Parathyroid adenoma (tissue), 2 donors: ENCODE measurements around the gene HSPA6.
"Not testable (repeated sequence)": the region's sequence is repeated elsewhere in the genome, so short reads cannot be mapped to it uniquely, and the experiment has no call there.

ENCODE experiments used
- H2AFZ ChIP-seq: fragments of 300-600 bp; sonication (generic); one replicate; pipeline ENCODE4 v1.7.0; 2017; ENCODE audit warnings: antibody characterized with exemption, mild to moderate bottlenecking
- H3K27ac ChIP-seq: fragments of 300-600 bp; sonication (generic); one replicate; pipeline ENCODE4 v1.7.0; 2017
- H3K27me3 ChIP-seq: fragments of 300-600 bp; sonication (generic); one replicate; pipeline ENCODE4 v1.7.0; 2017; ENCODE audit warnings: low read length; ENCODE audit not compliant: control insufficient read depth, insufficient read depth
- H3K36me3 ChIP-seq: fragments of 300-600 bp; sonication (generic); one replicate; pipeline ENCODE4 v1.7.0; 2017; ENCODE audit warnings: low read length; ENCODE audit not compliant: control insufficient read depth, insufficient read depth
- H3K4me1 ChIP-seq: fragments of 300-600 bp; sonication (generic); one replicate; pipeline ENCODE4 v1.7.0; 2017; ENCODE audit warnings: control low read depth
- H3K4me2 ChIP-seq: fragments of 300-600 bp; sonication (generic); one replicate; pipeline ENCODE4 v1.7.0; 2017; ENCODE audit warnings: low read length
- H3K4me3 ChIP-seq: fragments of 300-600 bp; sonication (generic); one replicate; pipeline ENCODE4 v1.7.0; 2017; ENCODE audit warnings: low read depth, low read length
- H3K79me2 ChIP-seq: fragments of 300-600 bp; sonication (generic); one replicate; pipeline ENCODE4 v1.7.0; 2017; ENCODE audit warnings: control low read depth
- H3K9ac ChIP-seq: fragments of 300-600 bp; sonication (generic); one replicate; pipeline ENCODE4 v1.7.0; 2017; ENCODE audit warnings: mild to moderate bottlenecking
- H3K9me3 ChIP-seq: fragments of 300-600 bp; sonication (generic); one replicate; pipeline ENCODE4 v1.7.0; 2017; ENCODE audit warnings: low read length; ENCODE audit not compliant: control insufficient read depth
- TF ChIP-seq, protein P1 (sequence below): fragments of 300-600 bp; sonication (generic); IDR thresholded peaks from one replicate; pipeline ENCODE4 v1.7.0; 2017; ENCODE audit warnings: antibody characterized with exemption, mild to moderate bottlenecking
- donor health status: primary hyperparathyroidism.

Gene HSPA6

DNA sequence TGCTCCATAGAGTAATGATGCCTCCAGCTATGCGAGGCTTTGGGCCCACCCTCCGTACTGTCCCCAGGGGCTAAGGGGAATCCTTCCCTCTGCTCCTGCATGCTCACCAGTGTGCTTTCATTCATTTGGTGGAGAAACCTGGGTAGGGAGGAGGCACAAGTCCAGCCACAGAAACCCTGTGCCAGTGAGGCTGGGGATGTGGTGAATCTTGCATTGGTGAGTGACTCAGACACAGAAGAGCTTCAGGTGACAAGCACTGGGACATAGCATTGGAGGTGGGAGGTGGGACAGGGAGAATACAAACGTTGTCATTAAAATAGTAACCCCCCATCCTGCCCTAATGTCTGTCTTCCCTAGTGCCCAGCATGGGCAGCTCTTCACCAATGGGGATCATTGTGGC is 13.9 kb upstream of the HSPA6 start:
- H3K27me3 ChIP-seq: no peaks in the 10 kb centered on the region
- no peaks in the 10 kb centered on the region for H3K79me2 ChIP-seq
- H3K4me1 ChIP-seq: no peaks in the 10 kb centered on the region
- no peaks in the 10 kb centered on the region for H3K9me3 ChIP-seq
- no peak overlapping the region for H3K4me2 ChIP-seq
- H2AFZ ChIP-seq: no peak overlapping the region
- TF ChIP-seq, protein P1, sequence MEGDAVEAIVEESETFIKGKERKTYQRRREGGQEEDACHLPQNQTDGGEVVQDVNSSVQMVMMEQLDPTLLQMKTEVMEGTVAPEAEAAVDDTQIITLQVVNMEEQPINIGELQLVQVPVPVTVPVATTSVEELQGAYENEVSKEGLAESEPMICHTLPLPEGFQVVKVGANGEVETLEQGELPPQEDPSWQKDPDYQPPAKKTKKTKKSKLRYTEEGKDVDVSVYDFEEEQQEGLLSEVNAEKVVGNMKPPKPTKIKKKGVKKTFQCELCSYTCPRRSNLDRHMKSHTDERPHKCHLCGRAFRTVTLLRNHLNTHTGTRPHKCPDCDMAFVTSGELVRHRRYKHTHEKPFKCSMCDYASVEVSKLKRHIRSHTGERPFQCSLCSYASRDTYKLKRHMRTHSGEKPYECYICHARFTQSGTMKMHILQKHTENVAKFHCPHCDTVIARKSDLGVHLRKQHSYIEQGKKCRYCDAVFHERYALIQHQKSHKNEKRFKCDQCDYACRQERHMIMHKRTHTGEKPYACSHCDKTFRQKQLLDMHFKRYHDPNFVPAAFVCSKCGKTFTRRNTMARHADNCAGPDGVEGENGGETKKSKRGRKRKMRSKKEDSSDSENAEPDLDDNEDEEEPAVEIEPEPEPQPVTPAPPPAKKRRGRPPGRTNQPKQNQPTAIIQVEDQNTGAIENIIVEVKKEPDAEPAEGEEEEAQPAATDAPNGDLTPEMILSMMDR: no peak
- H3K36me3 ChIP-seq: no peaks in the 10 kb centered on the region
- no peak overlapping the region for H3K4me3 ChIP-seq
- no peak overlapping the region for H3K27ac ChIP-seq
- no peak overlapping the region for H3K9ac ChIP-seq

DNA sequence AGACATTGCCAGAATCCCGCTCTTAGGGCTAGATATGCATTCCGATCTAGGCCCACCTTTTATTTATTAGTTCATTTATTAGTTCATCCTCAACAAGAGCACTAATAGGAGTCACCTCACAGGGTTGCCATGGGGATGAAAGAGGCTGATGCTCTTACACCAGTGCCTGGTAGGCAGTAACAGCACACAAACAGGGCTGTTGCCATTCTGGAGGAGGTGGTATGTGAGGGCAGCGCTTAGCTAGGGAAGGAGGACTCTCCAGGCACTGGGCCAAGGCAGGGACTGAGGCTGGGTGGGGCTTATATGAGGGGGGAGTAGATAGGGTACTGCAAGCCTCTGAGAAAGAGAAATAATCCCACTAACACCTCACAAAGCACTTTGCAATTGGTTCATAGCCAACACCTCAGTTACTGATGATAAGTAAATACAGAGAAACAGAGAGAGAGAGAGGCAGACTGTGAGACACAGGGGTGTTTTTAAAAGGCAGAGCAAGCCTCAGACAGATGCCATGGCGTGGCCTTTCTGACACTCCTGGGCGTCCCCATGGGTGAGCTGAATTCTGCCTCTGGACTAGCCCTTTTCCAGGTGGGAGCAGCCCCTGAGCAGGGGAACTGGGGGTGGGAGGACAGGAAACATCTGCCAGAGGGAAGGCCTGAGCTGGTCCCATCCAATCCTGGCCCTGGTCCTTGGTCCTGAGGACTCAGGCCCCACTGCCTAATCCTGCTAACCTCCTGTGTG is 13.2 kb upstream of the HSPA6 start:
- H3K79me2 ChIP-seq: no peaks in the 10 kb centered on the region
- H2AFZ ChIP-seq: no peak overlapping the region
- H3K36me3 ChIP-seq: no peaks in the 10 kb centered on the region
- H3K9ac ChIP-seq: no peak overlapping the region
- H3K4me3 ChIP-seq: no peak overlapping the region
- no peak overlapping the region for H3K27ac ChIP-seq
- H3K4me2 ChIP-seq: no peak overlapping the region
- TF ChIP-seq, protein P1: no peak
- no peaks in the 10 kb centered on the region for H3K27me3 ChIP-seq
- H3K4me1 ChIP-seq: no peaks in the 10 kb centered on the region
- no peaks in the 10 kb centered on the region for H3K9me3 ChIP-seq

DNA sequence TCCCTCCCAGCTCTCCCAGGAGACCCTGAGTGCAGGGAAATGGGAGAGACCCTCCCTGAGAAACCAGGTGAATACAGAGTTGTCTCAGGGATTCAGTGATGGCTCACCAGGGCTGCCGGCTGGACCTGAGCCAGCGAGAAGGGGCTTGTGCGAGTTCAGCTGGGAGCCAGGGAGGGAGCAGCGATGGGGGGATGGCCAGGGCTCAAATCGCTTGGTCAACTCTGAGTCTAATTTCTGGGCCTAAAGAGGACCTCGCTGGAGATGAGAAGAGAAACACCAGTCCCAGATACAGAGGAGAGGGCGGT is 12.6 kb upstream of the HSPA6 start:
- Histone ChIP-seq H3K27ac (no peak overlapping the region), H3K36me3 (no peaks in the 10 kb centered on the region)

DNA sequence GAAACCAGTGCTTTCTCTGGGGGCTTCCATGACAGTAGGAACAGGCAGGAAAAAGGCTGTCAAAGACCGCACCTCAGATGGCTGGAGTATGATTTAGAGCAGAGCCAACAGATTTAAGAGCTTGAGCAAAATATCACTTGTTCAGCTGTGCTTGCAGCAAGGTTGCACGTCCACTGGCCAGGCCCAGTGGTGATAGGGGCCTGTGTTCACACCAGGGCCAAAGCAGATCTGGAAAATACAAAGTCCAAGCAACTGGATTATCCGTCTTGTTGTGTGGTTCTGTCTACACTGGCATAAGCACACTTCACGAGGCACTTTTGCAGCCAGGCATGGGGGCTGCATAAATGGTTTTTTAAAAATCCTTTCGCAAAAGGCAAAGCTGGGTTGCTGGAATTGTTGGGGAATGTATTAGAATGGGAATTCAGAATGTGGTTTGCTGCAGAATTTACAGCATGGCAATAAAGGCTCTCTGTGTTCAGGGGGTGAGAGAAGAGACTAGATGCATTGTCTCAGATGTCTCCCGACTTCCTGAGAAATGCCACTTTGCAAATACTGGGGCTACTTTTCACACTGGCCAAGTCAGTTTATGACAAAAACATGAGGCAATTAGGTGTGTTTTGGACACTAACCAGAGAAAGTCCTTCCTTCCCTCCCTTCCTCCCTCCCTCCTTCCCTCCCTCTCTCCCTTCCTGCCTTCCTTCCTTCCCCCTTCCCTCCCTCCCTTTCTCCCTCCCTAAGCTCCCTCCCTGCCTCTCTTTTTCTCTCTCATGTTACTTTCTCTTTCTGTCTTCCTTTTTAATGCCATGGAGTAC is 11.5 kb upstream of the HSPA6 start:
- not testable (repeated sequence) for H3K27me3 ChIP-seq, H3K9ac ChIP-seq, H3K4me2 ChIP-seq, H3K36me3 ChIP-seq, H2AFZ ChIP-seq, H3K4me1 ChIP-seq, H3K4me3 ChIP-seq, H3K27ac ChIP-seq, H3K79me2 ChIP-seq, H3K9me3 ChIP-seq

More for the DNA sequence above, 12.6 kb upstream of the HSPA6 start:
- Histone ChIP-seq H3K4me1 (no peaks in the 10 kb centered on the region), H3K79me2 (no peaks in the 10 kb centered on the region), H3K4me3 (no peak overlapping the region), H3K4me2 (no peak overlapping the region), H3K9me3 (no peaks in the 10 kb centered on the region), H2AFZ (no peak overlapping the region), H3K9ac (no peak overlapping the region), H3K27me3 (no peaks in the 10 kb centered on the region)
- TF ChIP-seq, protein P1: no peak

DNA sequence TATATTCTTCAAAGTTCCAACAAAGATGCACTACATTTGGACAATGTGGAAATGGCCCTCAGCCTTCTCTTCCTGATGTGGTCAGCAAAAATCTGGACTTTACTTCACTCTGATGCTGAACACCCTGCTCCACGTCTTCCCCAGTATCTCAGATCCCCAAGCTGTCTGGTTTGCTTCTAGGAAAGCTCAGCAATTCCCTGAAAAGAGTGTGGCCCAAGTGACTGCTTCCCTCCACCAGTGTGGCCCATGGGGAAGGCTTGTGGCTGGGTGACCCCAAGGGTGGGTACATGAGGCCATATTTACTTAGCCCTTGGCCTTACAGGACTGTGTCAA is 10.9 kb upstream of the HSPA6 start:
- not testable (repeated sequence) for H3K27me3 ChIP-seq, H3K9me3 ChIP-seq, H3K4me2 ChIP-seq, H3K79me2 ChIP-seq, H3K9ac ChIP-seq, H3K36me3 ChIP-seq, H3K4me3 ChIP-seq, H3K27ac ChIP-seq, H3K4me1 ChIP-seq
- H2AFZ ChIP-seq: peak overlapping the region; percentile 29

DNA sequence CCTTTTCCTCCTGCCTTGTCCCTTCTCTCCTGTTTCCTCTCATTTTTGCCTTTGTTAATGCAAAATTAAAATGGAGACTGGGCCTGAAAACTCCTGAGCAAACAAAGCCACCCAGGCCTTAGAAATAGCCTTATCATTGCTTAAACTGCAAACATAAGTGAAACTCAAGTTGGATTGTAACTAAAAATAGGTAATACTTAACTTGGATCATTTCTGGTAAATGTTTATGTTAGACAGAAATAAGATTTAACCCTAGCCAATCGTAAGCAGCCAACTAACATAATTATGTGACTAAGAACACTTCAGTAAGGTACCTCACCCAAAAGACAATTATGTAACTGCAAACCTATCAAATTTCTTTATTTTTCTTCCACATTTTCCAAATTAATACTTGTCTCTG is 10.4 kb upstream of the HSPA6 start:
- not testable (repeated sequence) for H3K9ac ChIP-seq, H3K27ac ChIP-seq, H3K79me2 ChIP-seq, H3K36me3 ChIP-seq, H3K27me3 ChIP-seq, H3K4me1 ChIP-seq, H3K9me3 ChIP-seq, H3K4me2 ChIP-seq, H3K4me3 ChIP-seq
- H2AFZ ChIP-seq: peak overlapping the region; percentile 29

DNA sequence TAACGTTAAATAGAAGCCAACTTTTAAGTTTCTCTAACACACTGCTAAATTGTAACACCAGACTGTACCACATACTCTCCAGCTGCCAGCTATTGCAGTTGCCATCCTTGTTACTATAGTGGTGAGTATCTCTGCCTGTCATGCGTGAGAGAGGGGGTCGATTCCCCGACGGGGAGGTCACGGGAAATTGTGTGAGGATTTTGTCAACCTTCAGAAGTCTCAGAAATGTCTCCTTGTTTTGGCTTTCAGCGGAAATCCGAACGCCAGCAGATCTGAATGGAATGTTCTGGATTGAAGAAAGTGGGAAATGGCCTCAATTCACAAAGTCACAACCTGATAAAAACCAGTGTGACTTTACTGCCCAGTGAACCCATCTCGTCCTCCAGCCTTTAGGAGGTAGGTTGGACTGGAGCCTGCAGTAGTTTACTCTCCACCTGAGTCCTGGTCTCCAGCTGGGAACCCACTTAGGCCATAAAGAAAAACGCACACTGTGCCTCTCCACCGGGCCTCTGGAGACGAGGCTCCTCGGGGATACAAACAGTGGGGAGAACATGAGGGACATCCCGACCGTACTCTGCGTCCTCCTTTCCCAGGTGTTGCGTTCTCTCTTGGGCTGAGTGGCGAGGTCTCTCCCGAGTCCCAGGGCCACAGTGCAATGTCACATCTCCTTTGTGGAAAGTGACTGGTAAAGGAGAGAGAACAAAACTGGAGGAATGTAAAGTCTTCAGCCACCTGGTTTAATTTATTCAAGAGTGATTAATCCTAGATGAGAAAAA is 1.1 kb upstream of the HSPA6 start:
- H3K27ac ChIP-seq: peak overlapping the region; percentile 72
- not testable (repeated sequence) for H3K4me2 ChIP-seq

DNA sequence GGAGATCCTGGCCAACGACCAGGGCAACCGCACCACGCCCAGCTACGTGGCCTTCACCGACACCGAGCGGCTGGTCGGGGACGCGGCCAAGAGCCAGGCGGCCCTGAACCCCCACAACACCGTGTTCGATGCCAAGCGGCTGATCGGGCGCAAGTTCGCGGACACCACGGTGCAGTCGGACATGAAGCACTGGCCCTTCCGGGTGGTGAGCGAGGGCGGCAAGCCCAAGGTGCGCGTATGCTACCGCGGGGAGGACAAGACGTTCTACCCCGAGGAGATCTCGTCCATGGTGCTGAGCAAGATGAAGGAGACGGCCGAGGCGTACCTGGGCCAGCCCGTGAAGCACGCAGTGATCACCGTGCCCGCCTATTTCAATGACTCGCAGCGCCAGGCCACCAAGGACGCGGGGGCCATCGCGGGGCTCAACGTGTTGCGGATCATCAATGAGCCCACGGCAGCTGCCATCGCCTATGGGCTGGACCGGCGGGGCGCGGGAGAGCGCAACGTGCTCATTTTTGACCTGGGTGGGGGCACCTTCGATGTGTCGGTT is 477 bp downstream of the HSPA6 start:
- H3K9ac ChIP-seq, H3K79me2 ChIP-seq, H3K4me3 ChIP-seq, H3K27me3 ChIP-seq, H3K36me3 ChIP-seq, H3K27ac ChIP-seq, H3K9me3 ChIP-seq, H3K4me1 ChIP-seq: not testable (repeated sequence)
- Histone ChIP-seq H3K4me2 (peak overlapping the region; percentile 59), H2AFZ (peak overlapping the region; percentile 38)

More for the DNA sequence above, 1.1 kb upstream of the HSPA6 start:
- not testable (repeated sequence) for H3K79me2 ChIP-seq, H3K9me3 ChIP-seq, H3K4me1 ChIP-seq, H3K27me3 ChIP-seq, H2AFZ ChIP-seq, H3K36me3 ChIP-seq, H3K9ac ChIP-seq
- peak overlapping the region; percentile 72 for H3K4me3 ChIP-seq
